GM12878 (cell line): ENCODE measurements around the gene NRBF2. TPM values are rescaled to one million over a fixed set of nuclear protein-coding genes. Genes with fewer than 3 reads are reported as not detected.

Experiments used
- BCL11A ChIP-seq: IDR thresholded peaks from 2 replicates; pipeline ENCODE4 v1.6.1; 2011; ENCODE audit warnings: low read depth, low read length
- CBX3 ChIP-seq: fragments of 200-600 bp; sonication (generic); IDR thresholded peaks from 2 replicates; pipeline ENCODE4 v1.6.1; 2016; ENCODE audit warnings: low read depth, borderline replicate concordance
- ETV6 ChIP-seq, 2 experiments: fragments of 450-650 bp in 1 of 2; IDR thresholded peaks in 1 of 2; conservative IDR thresholded peaks in 1 of 2; 2 replicates each; pipeline ENCODE4 v1.6.1; 2014; ENCODE audit warnings: antibody characterized with exemption in 1 of 2, borderline replicate concordance in 1 of 2, low read depth in 1 of 2, mild to moderate bottlenecking in 1 of 2, moderate library complexity in 1 of 2
- EZH2 ChIP-seq: IDR thresholded peaks from 2 replicates; pipeline ENCODE4 v1.6.1; 2012; ENCODE audit warnings: low read depth, mild to moderate bottlenecking, control low read depth, inconsistent platforms, low read length, borderline replicate concordance; ENCODE audit not compliant: control insufficient read depth
- GATAD2B ChIP-seq: fragments of 450-650 bp; conservative IDR thresholded peaks from 2 replicates; pipeline ENCODE4 v1.6.1; 2017; ENCODE audit warnings: low read depth, mild to moderate bottlenecking, moderate library complexity
- IKZF1 ChIP-seq: fragments of 450-650 bp; conservative IDR thresholded peaks from 2 replicates; pipeline ENCODE4 v1.6.1; 2017; ENCODE audit warnings: antibody characterized with exemption, mild to moderate bottlenecking
- KAT2A ChIP-seq: conservative IDR thresholded peaks from 2 replicates; pipeline ENCODE4 v1.6.1; 2011; ENCODE audit warnings: low read depth, low read length; ENCODE audit not compliant: control insufficient read depth
- KLF5 ChIP-seq: fragments of 450-650 bp; IDR thresholded peaks from 2 replicates; pipeline ENCODE4 v1.6.1; 2014; ENCODE audit warnings: mild to moderate bottlenecking; ENCODE audit not compliant: partially characterized antibody
- MTA2 ChIP-seq: fragments of 450-650 bp; IDR thresholded peaks from 2 replicates; pipeline ENCODE4 v1.6.1; 2016; ENCODE audit warnings: low read depth, mild to moderate bottlenecking, moderate library complexity
- NFYA ChIP-seq: IDR thresholded peaks from 2 replicates; pipeline ENCODE4 v1.6.1; 2011; ENCODE audit warnings: low read depth, mild to moderate bottlenecking, low read length, improper control_type of control experiment, borderline replicate concordance
- NR2C2 ChIP-seq: IDR thresholded peaks from 2 replicates; pipeline ENCODE4 v1.6.1; 2011; ENCODE audit warnings: borderline replicate concordance, low read depth; ENCODE audit not compliant: control insufficient read depth, insufficient read length
- POU2F2 ChIP-seq: IDR thresholded peaks from 3 replicates; pipeline ENCODE4 v1.6.1; 2011; ENCODE audit warnings: low read depth, mild to moderate bottlenecking, low read length, borderline replicate concordance
- PRDM15 ChIP-seq: fragments of 450-650 bp; formaldehyde crosslinking; IDR thresholded peaks from 2 replicates; pipeline ENCODE4 v1.4.0; 2020; ENCODE audit warnings: mild to moderate bottlenecking, moderate library complexity
- RUNX3 ChIP-seq: IDR thresholded peaks from 2 replicates; pipeline ENCODE4 v1.6.1; 2012; ENCODE audit warnings: low read length, inconsistent platforms
- SPI1 ChIP-seq: IDR thresholded peaks from 2 replicates; pipeline ENCODE4 v1.6.1; 2011; ENCODE audit warnings: low read depth, mild to moderate bottlenecking, low read length, moderate library complexity, borderline replicate concordance; ENCODE audit not compliant: insufficient read depth
- STAT3 ChIP-seq: IDR thresholded peaks from 2 replicates; pipeline ENCODE4 v1.6.1; 2011; ENCODE audit warnings: low read depth, low read length, improper control_type of control experiment
- TCF12 ChIP-seq: IDR thresholded peaks from 2 replicates; pipeline ENCODE4 v1.6.1; 2011; ENCODE audit warnings: low read depth, mild to moderate bottlenecking, low read length
- WRNIP1 ChIP-seq: IDR thresholded peaks from 2 replicates; pipeline ENCODE4 v1.6.1; 2011; ENCODE audit warnings: low read depth, low read length, improper control_type of control experiment, borderline replicate concordance
- ZBTB33 ChIP-seq: fragments of 450-650 bp; IDR thresholded peaks from 2 replicates; pipeline ENCODE4 v1.6.1; 2017; ENCODE audit warnings: mild to moderate bottlenecking
- ZNF384 ChIP-seq: IDR thresholded peaks from 2 replicates; pipeline ENCODE4 v1.6.1; 2012; ENCODE audit warnings: low read depth, mild to moderate bottlenecking, low read length, improper control_type of control experiment, borderline replicate concordance
- ZSCAN29 ChIP-seq: fragments of 450-650 bp; IDR thresholded peaks from 2 replicates; pipeline ENCODE4 v1.6.1; 2017; ENCODE audit warnings: mild to moderate bottlenecking, moderate library complexity
- polyA plus RNA-seq, 11 experiments: library from polyadenylated mRNA; depleted of rRNA in 4 of 11; unstranded in 6 of 11; stranded (reverse) in 5 of 11; fragments of >200 nt; fragmentation: Nextera tagmentation in 4 of 11; fragmentation: Illumina TruSeq in 1 of 11; extraction: Ambion mirVana in 4 of 11; extraction: Trizol in 1 of 11; gene quantifications; 1 replicate in 1 of 11; 2 replicates in 10 of 11; pipeline versions ENCODE4 v1.2.1 to v1.2.3, GENCODE V29; 2011 to 2016; ENCODE audit warnings: inconsistent platforms in 2 of 11, missing spikeins in 2 of 11, low read depth in 1 of 11
- total RNA-seq, 4 experiments: library from RNA; depleted of rRNA in 3 of 4; stranded (reverse); fragments of >200 nt in 3 of 4; fragmentation: Illumina TruSeq in 1 of 4; extraction: Trizol in 1 of 4; gene quantifications; 2 replicates each; pipeline versions ENCODE4 v1.2.1 to v1.2.3, GENCODE V29; 2013 to 2021
- TF ChIP-seq, protein P1 (sequence below): fragments of 150-350 bp; IDR thresholded peaks from 2 replicates; pipeline ENCODE4 v1.6.1; 2014; ENCODE audit warnings: mild to moderate bottlenecking, low read depth, low read length
- TF ChIP-seq, protein P2 (sequence below): IDR thresholded peaks from 2 replicates; pipeline ENCODE4 v1.6.1; 2012; ENCODE audit warnings: low read depth, low read length, improper control_type of control experiment

The NRBF2 gene
- total and polyA plus RNA-seq, 10 of the 15 experiments (the other 5 are each of a cell fraction or from before 2014, with no cell fraction given) = 17.8 to 39.8 (median 27.7) TPM

DNA sequence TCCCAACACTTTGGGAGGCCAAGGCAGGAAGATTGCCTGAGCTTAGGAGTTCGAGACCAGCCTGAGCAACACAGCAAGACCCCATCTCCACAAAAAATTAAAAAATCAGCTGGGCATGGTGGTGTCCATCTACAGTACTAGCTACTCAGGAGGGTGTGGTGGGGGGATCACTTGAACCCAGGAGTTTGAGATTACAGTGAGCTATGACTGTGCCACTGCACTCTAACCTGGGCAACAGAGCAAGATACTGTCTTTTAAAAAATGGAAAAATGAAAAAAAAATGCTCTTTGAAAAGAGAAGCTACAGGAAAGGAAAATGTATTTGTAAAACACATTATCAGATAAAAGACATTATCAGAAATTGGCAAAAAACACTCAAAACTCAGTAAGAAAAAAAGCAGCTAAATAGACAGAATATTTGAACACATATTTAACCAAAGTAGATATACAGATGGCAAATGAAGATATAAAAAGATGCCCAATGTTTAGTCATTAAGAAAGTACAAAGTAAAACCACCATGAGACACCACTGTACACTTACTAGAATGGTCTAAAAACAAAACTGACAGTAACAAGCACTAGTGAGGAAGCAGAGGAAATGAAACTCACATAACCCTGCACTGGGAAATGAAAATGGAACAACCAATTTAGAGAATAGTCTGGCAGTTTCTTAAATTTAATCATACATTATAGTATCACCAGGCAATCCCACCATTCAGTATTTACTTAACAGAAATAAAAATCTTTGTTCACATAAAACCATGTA is 40.5 kb downstream of the NRBF2 start (continued):
- TF ChIP-seq, protein P1, sequence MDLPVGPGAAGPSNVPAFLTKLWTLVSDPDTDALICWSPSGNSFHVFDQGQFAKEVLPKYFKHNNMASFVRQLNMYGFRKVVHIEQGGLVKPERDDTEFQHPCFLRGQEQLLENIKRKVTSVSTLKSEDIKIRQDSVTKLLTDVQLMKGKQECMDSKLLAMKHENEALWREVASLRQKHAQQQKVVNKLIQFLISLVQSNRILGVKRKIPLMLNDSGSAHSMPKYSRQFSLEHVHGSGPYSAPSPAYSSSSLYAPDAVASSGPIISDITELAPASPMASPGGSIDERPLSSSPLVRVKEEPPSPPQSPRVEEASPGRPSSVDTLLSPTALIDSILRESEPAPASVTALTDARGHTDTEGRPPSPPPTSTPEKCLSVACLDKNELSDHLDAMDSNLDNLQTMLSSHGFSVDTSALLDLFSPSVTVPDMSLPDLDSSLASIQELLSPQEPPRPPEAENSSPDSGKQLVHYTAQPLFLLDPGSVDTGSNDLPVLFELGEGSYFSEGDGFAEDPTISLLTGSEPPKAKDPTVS = no peak
- TF ChIP-seq MTA2 (peak; percentile 93), SPI1 (peak; percentile 85), TCF12 (no peak), KAT2A (no peak), RUNX3 (peak; percentile 96), STAT3 (0 out of 2 replicates have a peak, but pooled peaks have one; percentile 50), POU2F2 (no peak), PRDM15 (CRISPR knock-in tag) (no peak), BCL11A (peak; percentile 82), ZBTB33 (no peak), ZSCAN29 (no peak), NR2C2 (no peak), EZH2 (no peak), WRNIP1 (no peak), NFYA (no peak), IKZF1 (peak; percentile 95), ZNF384 (no peak), CBX3 (no peak), ETV6 (conservative IDR thresholded peaks at IDR 0.05 in 1 of 2, IDR thresholded peaks at IDR 0.05 in 1 of 2; ENCODE audit: borderline replicate concordance in 1 of 2, low read depth in 1 of 2) (peak in 1 of 2 experiments; percentile 100; a peak in 2 of 4 replicates), KLF5 (no peak), GATAD2B (no peak)
- TF ChIP-seq, protein P2, sequence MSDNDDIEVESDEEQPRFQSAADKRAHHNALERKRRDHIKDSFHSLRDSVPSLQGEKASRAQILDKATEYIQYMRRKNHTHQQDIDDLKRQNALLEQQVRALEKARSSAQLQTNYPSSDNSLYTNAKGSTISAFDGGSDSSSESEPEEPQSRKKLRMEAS = no peak
